ENCODE measurements around the gene MLIP. TPM values are rescaled to one million over a fixed set of nuclear protein-coding genes. Genes with fewer than 3 reads are reported as not detected.

Gene MLIP
- polyA plus RNA-seq, 2 donors, result 4.1 to 4.7 TPM

- Histone ChIP-seq H3K27ac (ENCODE audit: low read depth in 2 of 2, low read length in 1 of 2) (no peak overlapping the region), H3K4me1 (ENCODE audit: control insufficient read depth in 2 of 2, insufficient read depth in 2 of 2, low read length in 1 of 2) (peaks cover 0 to 2% of the 10 kb centered on the region in 2 donors), H3K9me3 (ENCODE audit: control insufficient read depth in 2 of 2, insufficient read depth in 1 of 2, low read depth in 1 of 2, low read length in 1 of 2) (no peaks in the 10 kb centered on the region), H3K36me3 (ENCODE audit: control insufficient read depth in 2 of 2, insufficient read depth in 2 of 2, low read length in 1 of 2) (no peaks in the 10 kb centered on the region), H3K27me3 (ENCODE audit: control insufficient read depth in 1 of 2, insufficient read depth in 2 of 2, low read length in 2 of 2) (no peaks in the 10 kb centered on the region), H3K4me3 (ENCODE audit: low read depth in 1 of 2, low read length in 2 of 2) (no peak overlapping the region)
- WGBS, 2 donors, result 36 to 48% methylated on average over 8 of the region's 8 CpGs
Observed at GRCh38 chr6:54107470-54108090, 3.7 kb upstream of the MLIP start.

GRCh38 chr6:54108271-54108670, 3.0 kb upstream of the MLIP start:
- H3K4me1 ChIP-seq (ENCODE audit: control insufficient read depth in 2 of 2, insufficient read depth in 2 of 2, low read length in 1 of 2), result peaks cover 0 to 2% of the 10 kb centered on the region in 2 donors
- H3K27me3 ChIP-seq (ENCODE audit: control insufficient read depth in 1 of 2, insufficient read depth in 2 of 2, low read length in 2 of 2), result no peaks in the 10 kb centered on the region
- no peaks in the 10 kb centered on the region for H3K36me3 ChIP-seq (ENCODE audit: control insufficient read depth in 2 of 2, insufficient read depth in 2 of 2, low read length in 1 of 2)
- no peaks in the 10 kb centered on the region for H3K9me3 ChIP-seq (ENCODE audit: control insufficient read depth in 2 of 2, insufficient read depth in 1 of 2, low read depth in 1 of 2, low read length in 1 of 2)
- H3K27ac ChIP-seq (ENCODE audit: low read depth in 2 of 2, low read length in 1 of 2), result no peak overlapping the region
- H3K4me3 ChIP-seq (ENCODE audit: low read depth in 1 of 2, low read length in 2 of 2), result no peak overlapping the region

GRCh38 chr6:54109586-54109985, 1.7 kb upstream of the MLIP start:
- Histone ChIP-seq H3K4me1 (ENCODE audit: control insufficient read depth in 2 of 2, insufficient read depth in 2 of 2, low read length in 1 of 2) (peaks cover 0 to 2% of the 10 kb centered on the region in 2 donors), H3K27ac (ENCODE audit: low read depth in 2 of 2, low read length in 1 of 2) (no peak overlapping the region), H3K4me3 (ENCODE audit: low read depth in 1 of 2, low read length in 2 of 2) (no peak overlapping the region), H3K27me3 (ENCODE audit: control insufficient read depth in 1 of 2, insufficient read depth in 2 of 2, low read length in 2 of 2) (no peaks in the 10 kb centered on the region), H3K9me3 (ENCODE audit: control insufficient read depth in 2 of 2, insufficient read depth in 1 of 2, low read depth in 1 of 2, low read length in 1 of 2) (no peaks in the 10 kb centered on the region), H3K36me3 (ENCODE audit: control insufficient read depth in 2 of 2, insufficient read depth in 2 of 2, low read length in 1 of 2) (no peaks in the 10 kb centered on the region)
- WGBS, 2 donors, result 60 to 90% methylated on average over 3 of the region's 3 CpGs

- H3K27ac ChIP-seq (ENCODE audit: low read depth in 2 of 2, low read length in 1 of 2), result no peak overlapping the region
- WGBS, 2 donors, result 80% methylated on average over 1 of the region's 1 CpG
Observed at GRCh38 chr6:54112151-54112650, 958 bp downstream of the MLIP start.

DNA sequence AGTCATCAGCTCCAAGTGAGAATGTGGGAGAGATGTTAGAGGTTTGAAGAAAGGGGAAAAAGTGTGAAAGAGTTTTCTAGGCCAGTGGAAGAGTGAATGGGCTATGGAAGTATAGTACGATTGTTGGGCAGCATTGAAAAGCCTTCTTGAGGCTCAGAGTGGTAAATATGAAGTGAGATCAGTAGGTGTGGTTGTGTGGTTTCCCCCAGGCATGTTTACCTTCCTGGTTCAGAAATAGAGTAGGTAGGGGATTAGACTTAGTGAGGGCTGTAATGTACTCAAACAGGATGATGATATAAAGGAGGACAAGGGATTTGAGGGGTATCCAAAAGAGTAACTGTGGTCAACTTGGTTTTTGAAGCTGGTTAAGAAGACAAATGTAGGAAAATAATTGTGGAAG, 3.7 kb downstream of the MLIP start:
- H3K36me3 ChIP-seq (ENCODE audit: control insufficient read depth in 2 of 2, insufficient read depth in 2 of 2, low read length in 1 of 2), result no peaks in the 10 kb centered on the region
- 61 to 67% methylated on average over 1 of the region's 1 CpG for WGBS, 2 donors
- H3K4me1 ChIP-seq (ENCODE audit: control insufficient read depth in 2 of 2, insufficient read depth in 2 of 2, low read length in 1 of 2), result peaks cover 0 to 2% of the 10 kb centered on the region in 2 donors
- H3K4me3 ChIP-seq (ENCODE audit: low read depth in 1 of 2, low read length in 2 of 2), result no peak overlapping the region
- no peaks in the 10 kb centered on the region for H3K9me3 ChIP-seq (ENCODE audit: control insufficient read depth in 2 of 2, insufficient read depth in 1 of 2, low read depth in 1 of 2, low read length in 1 of 2)
- no peak overlapping the region for H3K27ac ChIP-seq (ENCODE audit: low read depth in 2 of 2, low read length in 1 of 2)
- H3K27me3 ChIP-seq (ENCODE audit: control insufficient read depth in 1 of 2, insufficient read depth in 2 of 2, low read length in 2 of 2), result no peaks in the 10 kb centered on the region

More at GRCh38 chr6:54112151-54112650, 958 bp downstream of the MLIP start:
- Histone ChIP-seq H3K27me3 (ENCODE audit: control insufficient read depth in 1 of 2, insufficient read depth in 2 of 2, low read length in 2 of 2) (no peaks in the 10 kb centered on the region), H3K4me1 (ENCODE audit: control insufficient read depth in 2 of 2, insufficient read depth in 2 of 2, low read length in 1 of 2) (peaks cover 0 to 5% of the 10 kb centered on the region in 2 donors), H3K9me3 (ENCODE audit: control insufficient read depth in 2 of 2, insufficient read depth in 1 of 2, low read depth in 1 of 2, low read length in 1 of 2) (no peaks in the 10 kb centered on the region), H3K4me3 (ENCODE audit: low read depth in 1 of 2, low read length in 2 of 2) (no peak overlapping the region), H3K36me3 (ENCODE audit: control insufficient read depth in 2 of 2, insufficient read depth in 2 of 2, low read length in 1 of 2) (no peaks in the 10 kb centered on the region)

GRCh38 chr6:54115966-54116365, 4.7 kb downstream of the MLIP start:
- H3K27me3 ChIP-seq (ENCODE audit: control insufficient read depth in 1 of 2, insufficient read depth in 2 of 2, low read length in 2 of 2), result no peaks in the 10 kb centered on the region
- H3K4me3 ChIP-seq (ENCODE audit: low read depth in 1 of 2, low read length in 2 of 2), result no peak overlapping the region
- H3K27ac ChIP-seq (ENCODE audit: low read depth in 2 of 2, low read length in 1 of 2), result no peak overlapping the region
- no peaks in the 10 kb centered on the region for H3K9me3 ChIP-seq (ENCODE audit: control insufficient read depth in 2 of 2, insufficient read depth in 1 of 2, low read depth in 1 of 2, low read length in 1 of 2)
- peaks cover 0 to 2% of the 10 kb centered on the region in 2 donors for H3K4me1 ChIP-seq (ENCODE audit: control insufficient read depth in 2 of 2, insufficient read depth in 2 of 2, low read length in 1 of 2)
- H3K36me3 ChIP-seq (ENCODE audit: control insufficient read depth in 2 of 2, insufficient read depth in 2 of 2, low read length in 1 of 2), result no peaks in the 10 kb centered on the region
- 53 to 79% methylated on average over 1 of the region's 1 CpG for WGBS, 2 donors

DNA sequence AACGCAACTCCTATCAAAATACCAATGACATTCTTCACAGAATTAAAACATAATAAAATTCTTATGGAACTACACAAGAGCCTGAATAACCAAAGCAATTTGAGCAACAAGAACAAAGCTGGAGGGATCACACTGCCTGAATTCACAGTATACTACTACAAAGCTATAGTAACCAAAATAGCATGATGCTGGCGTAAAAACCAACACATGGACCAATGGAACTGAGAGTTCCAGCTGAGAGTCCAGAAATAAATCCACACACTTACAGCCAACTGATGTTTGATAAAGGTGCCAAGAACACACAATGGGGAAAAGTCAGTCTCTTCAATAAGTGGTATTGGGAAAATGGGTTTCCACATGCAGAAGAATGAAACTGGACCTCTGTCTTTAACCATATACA, 6.9 kb downstream of the MLIP start:
- H3K9me3 ChIP-seq (ENCODE audit: control insufficient read depth in 2 of 2, insufficient read depth in 1 of 2, low read depth in 1 of 2, low read length in 1 of 2), result no peaks in the 10 kb centered on the region
- peaks cover 0 to 2% of the 10 kb centered on the region in 2 donors for H3K4me1 ChIP-seq (ENCODE audit: control insufficient read depth in 2 of 2, insufficient read depth in 2 of 2, low read length in 1 of 2)
- H3K4me3 ChIP-seq (ENCODE audit: low read depth in 1 of 2, low read length in 2 of 2), result no peak overlapping the region
- H3K36me3 ChIP-seq (ENCODE audit: control insufficient read depth in 2 of 2, insufficient read depth in 2 of 2, low read length in 1 of 2), result no peaks in the 10 kb centered on the region
- WGBS, 2 donors, result 94 to 97% methylated on average over 2 of the region's 2 CpGs
- no peak overlapping the region for H3K27ac ChIP-seq (ENCODE audit: low read depth in 2 of 2, low read length in 1 of 2)
- H3K27me3 ChIP-seq (ENCODE audit: control insufficient read depth in 1 of 2, insufficient read depth in 2 of 2, low read length in 2 of 2), result no peaks in the 10 kb centered on the region

- 69 to 75% methylated on average over 5 of the region's 5 CpGs for WGBS, 2 donors
- no peak overlapping the region for H3K4me3 ChIP-seq (ENCODE audit: low read depth in 1 of 2, low read length in 2 of 2)
- H3K27me3 ChIP-seq (ENCODE audit: control insufficient read depth in 1 of 2, insufficient read depth in 2 of 2, low read length in 2 of 2), result no peaks in the 10 kb centered on the region
- no peaks in the 10 kb centered on the region for H3K4me1 ChIP-seq (ENCODE audit: control insufficient read depth in 2 of 2, insufficient read depth in 2 of 2, low read length in 1 of 2)
- H3K9me3 ChIP-seq (ENCODE audit: control insufficient read depth in 2 of 2, insufficient read depth in 1 of 2, low read depth in 1 of 2, low read length in 1 of 2), result no peaks in the 10 kb centered on the region
- H3K27ac ChIP-seq (ENCODE audit: low read depth in 2 of 2, low read length in 1 of 2), result no peak overlapping the region
- no peaks in the 10 kb centered on the region for H3K36me3 ChIP-seq (ENCODE audit: control insufficient read depth in 2 of 2, insufficient read depth in 2 of 2, low read length in 1 of 2)
Observed at GRCh38 chr6:54125493-54125892, 14.2 kb downstream of the MLIP start.

- Histone ChIP-seq H3K9me3 (ENCODE audit: control insufficient read depth in 2 of 2, insufficient read depth in 1 of 2, low read depth in 1 of 2, low read length in 1 of 2) (no peaks in the 10 kb centered on the region), H3K27ac (ENCODE audit: low read depth in 2 of 2, low read length in 1 of 2) (no peak overlapping the region), H3K36me3 (ENCODE audit: control insufficient read depth in 2 of 2, insufficient read depth in 2 of 2, low read length in 1 of 2) (no peaks in the 10 kb centered on the region), H3K4me1 (ENCODE audit: control insufficient read depth in 2 of 2, insufficient read depth in 2 of 2, low read length in 1 of 2) (no peaks in the 10 kb centered on the region), H3K4me3 (ENCODE audit: low read depth in 1 of 2, low read length in 2 of 2) (no peak overlapping the region), H3K27me3 (ENCODE audit: control insufficient read depth in 1 of 2, insufficient read depth in 2 of 2, low read length in 2 of 2) (no peaks in the 10 kb centered on the region)
- WGBS, 2 donors, result 86 to 88% methylated on average over 3 of the region's 3 CpGs
Observed at GRCh38 chr6:54130179-54130578, 18.9 kb downstream of the MLIP start.

- H3K27me3 ChIP-seq (ENCODE audit: control insufficient read depth in 1 of 2, insufficient read depth in 2 of 2, low read length in 2 of 2), result no peaks in the 10 kb centered on the region
- 80 to 90% methylated on average over 2 of the region's 2 CpGs for WGBS, 2 donors
- H3K9me3 ChIP-seq (ENCODE audit: control insufficient read depth in 2 of 2, insufficient read depth in 1 of 2, low read depth in 1 of 2, low read length in 1 of 2), result no peaks in the 10 kb centered on the region
- no peaks in the 10 kb centered on the region for H3K4me1 ChIP-seq (ENCODE audit: control insufficient read depth in 2 of 2, insufficient read depth in 2 of 2, low read length in 1 of 2)
- H3K36me3 ChIP-seq (ENCODE audit: control insufficient read depth in 2 of 2, insufficient read depth in 2 of 2, low read length in 1 of 2), result no peaks in the 10 kb centered on the region
- H3K27ac ChIP-seq (ENCODE audit: low read depth in 2 of 2, low read length in 1 of 2), result no peak overlapping the region
- no peak overlapping the region for H3K4me3 ChIP-seq (ENCODE audit: low read depth in 1 of 2, low read length in 2 of 2)
Observed at GRCh38 chr6:54132587-54132986, 21.3 kb downstream of the MLIP start.
